Mucosa of rectum (tissue), 2 donors: ENCODE results near the gene KRTAP19-4.

Experiments used
- H3K27ac ChIP-seq, 2 donors: one replicate each; pipeline ENCODE4 v1.7.0; 2013; ENCODE audit warnings: inconsistent platforms in 2 of 2, low read depth in 2 of 2, low read length in 2 of 2
- H3K27me3 ChIP-seq, 2 donors: one replicate each; pipeline ENCODE4 v1.7.0; 2013; ENCODE audit warnings: low read length in 2 of 2; ENCODE audit not compliant: control insufficient read depth in 2 of 2, insufficient read depth in 2 of 2
- H3K36me3 ChIP-seq, 2 donors: one replicate each; pipeline ENCODE4 v1.7.0; 2013; ENCODE audit warnings: low read length in 2 of 2; ENCODE audit not compliant: control insufficient read depth in 2 of 2, insufficient read depth in 2 of 2
- H3K4me1 ChIP-seq, 2 donors: one replicate each; pipeline ENCODE4 v1.7.0; 2013; ENCODE audit warnings: low read length in 2 of 2, mild to moderate bottlenecking in 1 of 2; ENCODE audit not compliant: control insufficient read depth in 2 of 2, insufficient read depth in 2 of 2
- H3K4me3 ChIP-seq, 2 donors: one replicate each; pipeline ENCODE4 v1.7.0; 2013; ENCODE audit warnings: low read length in 2 of 2
- H3K9ac ChIP-seq, 2 donors: one replicate each; pipeline ENCODE4 v1.7.0; 2013; ENCODE audit warnings: low read length in 2 of 2, low read depth in 1 of 2, mild to moderate bottlenecking in 1 of 2
- H3K9me3 ChIP-seq, 2 donors: one replicate each; pipeline ENCODE4 v1.7.0; 2013; ENCODE audit warnings: low read length in 2 of 2; ENCODE audit not compliant: control insufficient read depth in 2 of 2
- donor health status: healthy.
- donor health status: Normal muscosa, but diverticular disease.

Gene KRTAP19-4

DNA sequence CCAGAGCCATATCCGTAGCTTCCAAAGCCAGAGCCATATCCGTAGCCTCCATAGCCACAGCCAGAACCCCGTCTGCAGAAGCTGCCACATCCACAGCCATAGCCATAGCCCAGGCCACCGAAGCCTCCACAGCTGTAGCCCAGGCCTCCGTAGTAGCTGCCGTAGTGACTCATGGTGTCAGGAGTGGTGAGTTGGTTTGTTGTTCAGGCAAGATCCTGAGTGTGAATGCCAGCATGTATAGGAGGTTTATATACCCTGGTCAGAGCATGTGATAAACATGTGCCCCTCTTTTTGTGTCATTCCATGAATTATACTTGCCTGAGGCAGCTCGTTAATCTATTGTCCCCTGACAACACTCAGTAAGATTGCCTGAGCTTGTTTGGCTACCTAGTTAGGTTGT is 16.8 kb downstream of the KRTAP19-4 start, which contains the start of gene KRTAP19-1:
KRTAP19-1 (minus strand) TSS at position 223 of the 400 bp plus-strand sequence; CDS start at position 173, 50 bp downstream.
- Histone ChIP-seq H3K27me3 (no peaks in the 10 kb centered on the region), H3K4me1 (no peaks in the 10 kb centered on the region), H3K9me3 (peaks cover 2 to 8% of the 10 kb centered on the region in 2 donors), H3K36me3 (no peaks in the 10 kb centered on the region), H3K4me3 (no peak within 1 kb of the TSS), H3K27ac (no peak within 1 kb of the TSS), H3K9ac (no peak within 1 kb of the TSS)

- peaks cover 2 to 8% of the 10 kb centered on the region in 2 donors for H3K9me3 ChIP-seq
- H3K4me3 ChIP-seq, result no peak overlapping the region
- H3K27me3 ChIP-seq, result no peaks in the 10 kb centered on the region
- no peaks in the 10 kb centered on the region for H3K36me3 ChIP-seq
- H3K4me1 ChIP-seq, result no peaks in the 10 kb centered on the region
- no peak overlapping the region for H3K27ac ChIP-seq
- no peak overlapping the region for H3K9ac ChIP-seq
Observed at GRCh38 chr21:30479259-30479658, 17.7 kb downstream of the KRTAP19-4 start.

DNA sequence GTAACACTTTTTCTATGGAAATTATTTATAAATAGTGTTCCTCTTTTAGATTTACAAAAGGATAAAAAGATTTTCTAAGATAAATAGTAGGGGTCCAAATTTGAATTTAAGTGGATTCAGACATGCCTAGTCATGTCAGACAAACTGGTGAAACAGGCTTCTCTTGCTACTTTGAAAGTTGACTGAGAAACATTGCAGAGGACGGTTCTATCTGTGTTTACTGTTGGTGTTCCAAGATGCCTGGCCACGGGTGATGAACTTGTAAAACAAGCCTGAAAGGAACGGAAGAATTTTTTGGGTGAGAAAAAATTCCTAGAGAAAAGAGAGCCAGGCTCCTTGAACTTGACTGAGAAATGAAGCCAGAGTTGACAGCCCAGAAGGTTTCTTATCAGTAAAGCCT is 19.0 kb downstream of the KRTAP19-4 start:
- Histone ChIP-seq H3K4me1 (no peaks in the 10 kb centered on the region), H3K27ac (no peak overlapping the region), H3K9me3 (peaks cover under 1 to 8% of the 10 kb centered on the region in 2 donors), H3K9ac (no peak overlapping the region), H3K36me3 (no peaks in the 10 kb centered on the region), H3K27me3 (no peaks in the 10 kb centered on the region), H3K4me3 (no peak overlapping the region)

DNA sequence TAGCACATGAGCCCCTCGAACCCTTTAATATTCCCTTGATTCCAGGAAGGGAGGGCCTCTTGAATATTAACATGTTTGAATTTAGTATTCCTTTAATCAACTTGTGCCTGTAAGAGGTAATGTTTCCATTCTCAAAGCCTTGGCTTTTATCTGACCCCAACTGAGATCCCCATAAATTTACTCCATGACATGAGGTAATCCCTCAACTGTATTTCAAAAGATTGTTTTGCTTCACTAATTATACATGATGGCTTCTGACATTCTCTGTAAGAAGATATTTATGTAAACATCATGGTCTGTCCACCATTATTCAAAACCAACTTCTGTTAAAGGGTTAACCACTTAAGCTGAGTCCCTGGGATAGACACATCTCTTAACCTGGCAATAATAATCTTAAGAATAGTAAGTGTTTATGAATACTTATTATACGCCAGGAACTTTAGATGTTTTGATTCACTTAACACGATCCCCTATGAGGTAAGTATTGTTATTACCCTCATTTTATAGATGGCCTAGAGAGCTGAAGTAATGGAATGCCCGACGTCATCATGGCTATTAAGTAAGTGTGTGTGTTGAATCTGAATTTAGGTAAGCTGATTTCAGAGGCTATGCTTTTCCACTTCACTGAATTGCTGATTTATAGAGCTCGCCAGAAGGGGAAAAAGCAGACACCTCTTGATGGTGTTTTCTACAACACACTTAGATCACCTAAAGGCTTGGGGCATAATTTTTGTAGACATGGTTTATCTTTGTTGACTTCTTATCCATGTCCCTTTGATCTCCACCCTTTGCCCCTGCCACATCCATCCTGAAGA is 27.9 kb downstream of the KRTAP19-4 start:
- H3K9me3 ChIP-seq, result peaks cover 0 to 3% of the 10 kb centered on the region in 2 donors
- H3K4me3 ChIP-seq, result no peak overlapping the region
- H3K27ac ChIP-seq, result no peak overlapping the region
- no peaks in the 10 kb centered on the region for H3K27me3 ChIP-seq
- no peak overlapping the region for H3K9ac ChIP-seq
- no peaks in the 10 kb centered on the region for H3K36me3 ChIP-seq
- no peaks in the 10 kb centered on the region for H3K4me1 ChIP-seq

GRCh38 chr21:30463713-30464112 is 33.3 kb downstream of the KRTAP19-4 start:
- no peaks in the 10 kb centered on the region for H3K27me3 ChIP-seq
- no peak overlapping the region for H3K4me3 ChIP-seq

DNA sequence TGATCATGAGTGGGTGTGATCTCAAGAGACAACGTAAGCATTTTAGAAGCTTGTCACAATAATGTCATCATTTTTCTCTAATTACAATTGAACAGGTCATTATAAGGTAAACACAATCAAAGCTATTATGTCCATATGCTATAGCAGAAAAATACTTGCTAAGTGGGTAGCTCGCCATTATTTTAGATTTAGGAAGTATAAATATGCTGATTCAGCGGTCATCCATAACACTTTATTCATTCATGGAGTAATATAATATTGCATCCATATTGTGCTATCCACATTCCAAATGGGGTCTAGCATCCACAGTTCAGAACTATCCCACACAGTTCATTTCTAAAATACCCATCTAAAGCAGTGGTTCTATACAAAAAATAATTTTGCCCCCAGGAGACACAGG is 48.5 kb downstream of the KRTAP19-4 start:
- Histone ChIP-seq H3K27ac (no peak overlapping the region), H3K4me1 (no peaks in the 10 kb centered on the region), H3K4me3 (no peak overlapping the region), H3K9me3 (peaks cover 0 to 2% of the 10 kb centered on the region in 2 donors), H3K27me3 (no peaks in the 10 kb centered on the region), H3K36me3 (no peaks in the 10 kb centered on the region), H3K9ac (no peak overlapping the region)

More at GRCh38 chr21:30463713-30464112, 33.3 kb downstream of the KRTAP19-4 start:
- Histone ChIP-seq H3K27ac (no peak overlapping the region), H3K4me1 (no peaks in the 10 kb centered on the region), H3K9ac (no peak overlapping the region), H3K9me3 (no peaks in the 10 kb centered on the region), H3K36me3 (no peaks in the 10 kb centered on the region)

DNA sequence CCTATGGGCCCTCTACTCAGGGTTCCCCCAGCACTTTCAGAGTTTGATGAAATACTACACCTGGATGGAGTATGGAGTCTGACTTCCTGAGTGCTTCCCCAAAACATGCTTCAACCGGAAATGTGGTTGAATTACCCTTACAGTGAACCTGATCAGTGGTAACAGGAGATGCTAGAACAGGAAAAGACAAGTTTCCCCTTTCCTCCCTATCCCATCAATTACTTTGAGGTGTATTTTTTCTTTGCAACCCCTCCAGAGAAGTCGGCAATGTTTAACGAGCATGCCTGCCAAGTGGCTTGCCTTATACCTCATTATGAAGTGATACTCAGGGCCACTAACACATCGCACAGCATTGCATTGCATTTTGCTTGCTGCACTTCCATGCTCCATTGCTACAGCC is 49.9 kb downstream of the KRTAP19-4 start:
- H3K4me3 ChIP-seq, result no peak overlapping the region
- no peak overlapping the region for H3K9ac ChIP-seq
- H3K36me3 ChIP-seq, result no peaks in the 10 kb centered on the region
- H3K4me1 ChIP-seq, result no peaks in the 10 kb centered on the region
- H3K27me3 ChIP-seq, result no peaks in the 10 kb centered on the region
- H3K27ac ChIP-seq, result no peak overlapping the region
- peaks cover 0 to 2% of the 10 kb centered on the region in 2 donors for H3K9me3 ChIP-seq
